IMR-90 (cell line): ENCODE data around the gene CDYL2. TPM values are rescaled to one million over a fixed set of nuclear protein-coding genes. Genes with fewer than 3 reads are reported as not detected.

Experiments
- ATAC-seq: fragments of 200-7000 bp; cut with Tn5 transposase; 2 replicates; pipeline ENCODE4 v1.9.1; 2020; ENCODE audit warnings: low read depth, mild to moderate bottlenecking, moderate library complexity
- BruUV-seq: library from RNA; stranded (reverse); fragments of 400-500 nt; replicated peaks from 2 replicates; lab custom pipeline; 2021; lab: Mats Ljungman, UMichigan
- CTCF ChIA-PET: fragments of 300-600 bp; formaldehyde crosslinking; extraction: SDS; loops from one replicate; lab custom pipeline; 2021; ENCODE audit warnings: antibody characterized with exemption; lab: Yijun Ruan, JAX
- POLR2A ChIA-PET: fragments of 300-600 bp; sonication (Branson Sonifier 250); formaldehyde crosslinking; loops from one replicate; lab custom pipeline; 2022; ENCODE audit warnings: antibody characterized with exemption; ENCODE audit not compliant: unreplicated experiment; lab: Charles Lee
- DNase-seq: peaks from one replicate; pipeline ENCODE4 v3.0.0; 2013
- H2AFZ ChIP-seq: replicated peaks from 2 replicates; pipeline ENCODE3; 2013; ENCODE audit warnings: low read length, mild to moderate bottlenecking; ENCODE audit not compliant: poor library complexity
- H2AK5ac ChIP-seq: 2 replicates; pipeline ENCODE4 v1.6.1; 2013; ENCODE audit warnings: low read depth, low read length, inconsistent platforms
- H2AK9ac ChIP-seq: replicated peaks from 2 replicates; pipeline ENCODE3; 2013; ENCODE audit warnings: mild to moderate bottlenecking, low read depth, low read length, moderate library complexity; ENCODE audit not compliant: poor library complexity
- H2BK120ac ChIP-seq: 2 replicates; pipeline ENCODE4 v1.6.1; 2013; ENCODE audit warnings: low read depth, low read length, inconsistent platforms
- H2BK15ac ChIP-seq: 3 replicates; pipeline ENCODE4 v1.6.1; 2013; ENCODE audit warnings: low read depth, low read length, inconsistent platforms
- H2BK20ac ChIP-seq: 2 replicates; pipeline ENCODE4 v1.6.1; 2013; ENCODE audit warnings: low read depth, mild to moderate bottlenecking, inconsistent platforms, low read length, moderate library complexity
- H2BK5ac ChIP-seq: 2 replicates; pipeline ENCODE4 v1.6.1; 2013; ENCODE audit warnings: mild to moderate bottlenecking, low read depth, low read length, inconsistent platforms; ENCODE audit not compliant: poor library complexity, severe bottlenecking
- H3K14ac ChIP-seq: replicated peaks from 2 replicates; pipeline ENCODE4 v1.6.1; 2013; ENCODE audit warnings: low read depth, low read length, inconsistent platforms
- H3K18ac ChIP-seq: 2 replicates; pipeline ENCODE4 v1.6.1; 2013; ENCODE audit warnings: low read depth, low read length, control low read depth
- H3K23ac ChIP-seq: 2 replicates; pipeline ENCODE4 v1.6.1; 2013; ENCODE audit warnings: low read depth, low read length, inconsistent platforms
- H3K27ac ChIP-seq: 2 replicates; pipeline ENCODE4 v1.5.1; 2013; ENCODE audit warnings: mild to moderate bottlenecking, control low read depth, low read length; ENCODE audit not compliant: insufficient read depth
- H3K27me3 ChIP-seq: 2 replicates; pipeline ENCODE4 v1.6.1; 2013; ENCODE audit warnings: low read length; ENCODE audit not compliant: control insufficient read depth, insufficient read depth
- H3K36me3 ChIP-seq: 2 replicates; pipeline ENCODE4 v1.6.1; 2013; ENCODE audit warnings: low read length, mixed read lengths; ENCODE audit not compliant: control insufficient read depth, insufficient read depth
- H3K4ac ChIP-seq: 2 replicates; pipeline ENCODE4 v1.6.1; 2013; ENCODE audit warnings: low read depth, low read length, inconsistent platforms
- H3K4me1 ChIP-seq: 2 replicates; pipeline ENCODE4 v1.6.1; 2013; ENCODE audit warnings: low read length, mixed read lengths; ENCODE audit not compliant: control insufficient read depth, insufficient read depth
- H3K4me2 ChIP-seq: 2 replicates; pipeline ENCODE4 v1.6.1; 2013; ENCODE audit warnings: low read depth, mild to moderate bottlenecking, control low read depth, low read length, moderate library complexity
- H3K4me3 ChIP-seq: 2 replicates; pipeline ENCODE4 v1.5.1; 2013; ENCODE audit warnings: low read depth, mild to moderate bottlenecking, control low read depth, low read length, moderate library complexity; ENCODE audit not compliant: insufficient read depth
- H3K56ac ChIP-seq: 2 replicates; pipeline ENCODE4 v1.6.1; 2013; ENCODE audit warnings: low read length, inconsistent platforms; ENCODE audit not compliant: insufficient read depth; ENCODE audit errors: extremely low read depth
- H3K79me1 ChIP-seq, 2 experiments: 2 replicates each; pipeline ENCODE4 v1.6.1; 2013; ENCODE audit warnings: low read length in 2 of 2, inconsistent platforms in 1 of 2, low read depth in 1 of 2
- H3K9ac ChIP-seq: 2 replicates; pipeline ENCODE4 v1.6.1; 2013; ENCODE audit warnings: low read depth, low read length, control low read depth
- H3K9me1 ChIP-seq: 2 replicates; pipeline ENCODE4 v1.6.1; 2013; ENCODE audit warnings: low read length, inconsistent platforms; ENCODE audit not compliant: insufficient read depth
- H3K9me3 ChIP-seq: 2 replicates; pipeline ENCODE4 v1.6.1; 2013; ENCODE audit warnings: low read length; ENCODE audit not compliant: control insufficient read depth, insufficient read depth
- H4K20me1 ChIP-seq: 2 replicates; pipeline ENCODE4 v1.6.1; 2013; ENCODE audit warnings: low read length, inconsistent platforms; ENCODE audit not compliant: insufficient read depth
- H4K5ac ChIP-seq: 2 replicates; pipeline ENCODE4 v1.6.1; 2013; ENCODE audit warnings: mild to moderate bottlenecking, low read depth, low read length, control low read depth
- H4K8ac ChIP-seq, 2 experiments: 2 replicates each; pipeline ENCODE4 v1.6.1; 2013; ENCODE audit warnings: low read depth in 2 of 2, low read length in 2 of 2, control low read depth in 1 of 2, inconsistent platforms in 1 of 2
- H4K91ac ChIP-seq: 2 replicates; pipeline ENCODE4 v1.6.1; 2013; ENCODE audit warnings: low read depth, low read length, inconsistent platforms; ENCODE audit not compliant: insufficient read depth
- BHLHE40 ChIP-seq: fragments of 150-350 bp; IDR thresholded peaks from 2 replicates; pipeline ENCODE4 v1.6.1; 2016; ENCODE audit warnings: mild to moderate bottlenecking, low read depth, low read length
- CEBPB ChIP-seq: IDR thresholded peaks from 2 replicates; pipeline ENCODE4 v1.6.1; 2012; ENCODE audit warnings: low read depth, low read length, improper control_type of control experiment
- CHD1 ChIP-seq: IDR thresholded peaks from 2 replicates; pipeline ENCODE4 v1.6.1; 2012; ENCODE audit warnings: low read depth, low read length, improper control_type of control experiment
- MAFK ChIP-seq: IDR thresholded peaks from 2 replicates; pipeline ENCODE4 v1.6.1; 2012; ENCODE audit warnings: low read depth, low read length, improper control_type of control experiment
- MAZ ChIP-seq: IDR thresholded peaks from 2 replicates; pipeline ENCODE4 v1.6.1; 2012; ENCODE audit warnings: low read depth, mild to moderate bottlenecking, low read length, improper control_type of control experiment, moderate library complexity, borderline replicate concordance
- MXI1 ChIP-seq: IDR thresholded peaks from 2 replicates; pipeline ENCODE4 v1.6.1; 2012; ENCODE audit warnings: low read depth, mild to moderate bottlenecking, low read length, moderate library complexity, borderline replicate concordance
- NFE2L2 ChIP-seq: fragments of 150-350 bp; IDR thresholded peaks from 2 replicates; pipeline ENCODE4 v1.6.1; 2016; ENCODE audit warnings: low read depth, mild to moderate bottlenecking, low read length
- POLR2A ChIP-seq: IDR thresholded peaks from 2 replicates; pipeline ENCODE4 v1.6.1; 2012; ENCODE audit warnings: mild to moderate bottlenecking, low read depth, low read length
- RAD21 ChIP-seq: IDR thresholded peaks from 2 replicates; pipeline ENCODE4 v1.6.1; 2012; ENCODE audit warnings: low read length, improper control_type of control experiment
- RCOR1 ChIP-seq: IDR thresholded peaks from 2 replicates; pipeline ENCODE4 v1.6.1; 2012; ENCODE audit warnings: mild to moderate bottlenecking, low read length, improper control_type of control experiment; ENCODE audit not compliant: insufficient replicate concordance
- RFX5 ChIP-seq: IDR thresholded peaks from 2 replicates; pipeline ENCODE4 v1.8.0; 2012; ENCODE audit warnings: low read depth, mild to moderate bottlenecking, low read length, moderate library complexity
- dilution Hi-C: fragments of 300-500 bp; cut with HindIII; formaldehyde crosslinking; loops from one replicate; pipeline ENCODE4 v1.14.3; 2018; ENCODE audit warnings: low sequenced_read_pairs; ENCODE audit not compliant: unreplicated experiment
- in situ Hi-C: fragments of 300-500 bp; cut with MboI; formaldehyde crosslinking; loops from 3 replicates; pipeline ENCODE4 v1.14.3; 2019; ENCODE audit warnings: low sequenced_read_pairs, inconsistent platforms, mixed read lengths
- intact Hi-C: fragments of 100-400 bp; cut with micrococcal nuclease; formaldehyde crosslinking; loops from 2 replicates; pipeline ENCODE4 v1.10.0; 2022
- polyA plus RNA-seq, 3 experiments: library from polyadenylated mRNA; depleted of rRNA; stranded (reverse); fragments of >200 nt; gene quantifications; 2 replicates each; pipeline ENCODE4 v1.2.3, GENCODE V29; 2012; ENCODE audit warnings: low replicate concordance in 1 of 3
- total RNA-seq: library from RNA; depleted of rRNA; stranded (reverse); fragments of >200 nt; gene quantifications from 2 replicates; pipeline ENCODE4 v1.2.3, GENCODE V29; 2012
- TF ChIP-seq, protein P1 (sequence below): conservative IDR thresholded peaks from 2 replicates; pipeline ENCODE4 v1.5.1; 2012; ENCODE audit warnings: mild to moderate bottlenecking, low read depth, low read length, improper control_type of control experiment
- TF ChIP-seq, protein P2 (sequence below): fragments of 150-350 bp; IDR thresholded peaks from 2 replicates; pipeline ENCODE4 v1.6.1; 2017; ENCODE audit warnings: mild to moderate bottlenecking, antibody characterized with exemption, low read length, low read depth

The CDYL2 gene
- total and polyA plus RNA-seq, 2 of the 4 experiments (the other 2 are of a cell fraction) = 1.2 to 3.9 TPM

DNA sequence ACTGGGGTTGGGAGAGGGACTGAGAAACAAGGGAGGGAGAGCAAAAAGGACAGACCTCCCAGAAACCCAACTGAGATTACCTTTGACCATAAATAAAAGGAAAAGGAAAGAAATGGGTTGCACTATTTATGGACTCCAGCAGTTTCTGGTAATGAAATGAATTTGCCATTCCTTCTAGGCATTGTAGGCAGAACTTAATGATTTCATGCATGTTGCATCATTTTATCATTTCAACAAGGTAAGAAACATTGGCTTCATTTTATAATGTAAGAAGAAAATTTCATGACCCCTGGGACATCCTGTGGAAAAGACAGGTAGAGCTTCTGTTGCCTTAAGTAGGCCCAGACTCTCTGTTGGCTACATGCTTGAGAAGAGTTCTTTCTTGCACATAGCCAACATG, 8.2 kb upstream of the CDYL2 start:
- H2AK9ac ChIP-seq = no peak overlapping the region
- no peaks in the 10 kb centered on the region for H4K20me1 ChIP-seq
- H3K4ac ChIP-seq = no peak overlapping the region
- no peak overlapping the region for H4K8ac ChIP-seq
- H2BK15ac ChIP-seq = no peak overlapping the region
- no peak overlapping the region for H3K9ac ChIP-seq
- H3K18ac ChIP-seq = no peak overlapping the region
- no peak overlapping the region for H2BK20ac ChIP-seq
- H4K5ac ChIP-seq = no peak overlapping the region
- H2BK120ac ChIP-seq = no peak overlapping the region
- H3K36me3 ChIP-seq = no peaks in the 10 kb centered on the region
- DNase-seq (no peak), ATAC-seq (no peak)
- H3K14ac ChIP-seq = no peak overlapping the region
- dilution Hi-C loops = no loop called here
- no peak overlapping the region for H3K56ac ChIP-seq
- POLR2A ChIA-PET = no interaction called here
- no peaks in the 10 kb centered on the region for H3K79me1 ChIP-seq
- no peaks in the 10 kb centered on the region for H3K4me1 ChIP-seq
- no peak overlapping the region for H3K4me3 ChIP-seq
- H2AFZ ChIP-seq = no peak overlapping the region
- H4K91ac ChIP-seq = no peak overlapping the region
- in situ Hi-C loops = loop anchor here (25.0 kb wide), 1 partner anchor 275 kb away; the partner anchor contains the start of gene DYNLRB2
- no TSS peak for BruUV-seq
- H3K27ac ChIP-seq = no peak overlapping the region
- no peaks in the 10 kb centered on the region for H3K9me1 ChIP-seq
- no peaks in the 10 kb centered on the region for H3K27me3 ChIP-seq
- intact Hi-C loops = no loop called here
- no peak overlapping the region for H2BK5ac ChIP-seq
- no peak overlapping the region for H2AK5ac ChIP-seq
- no peak overlapping the region for H3K4me2 ChIP-seq
- no peaks in the 10 kb centered on the region for H3K9me3 ChIP-seq
- H3K23ac ChIP-seq = no peak overlapping the region
- CTCF ChIA-PET = interaction anchor here (0.6 kb wide), 1 partner anchor 13 kb away, joined by 3 read pairs; no protein-coding TSS in a partner anchor
- no peak for TF ChIP-seq CHD1
- TF ChIP-seq RFX5 = no peak
- TF ChIP-seq BHLHE40 = no peak
- no peak for TF ChIP-seq RCOR1
- no peak for TF ChIP-seq NFE2L2
- no peak for TF ChIP-seq MAZ
- TF ChIP-seq CEBPB = no peak
- TF ChIP-seq POLR2A = no peak
- TF ChIP-seq MAFK = no peak
- TF ChIP-seq, protein P1, sequence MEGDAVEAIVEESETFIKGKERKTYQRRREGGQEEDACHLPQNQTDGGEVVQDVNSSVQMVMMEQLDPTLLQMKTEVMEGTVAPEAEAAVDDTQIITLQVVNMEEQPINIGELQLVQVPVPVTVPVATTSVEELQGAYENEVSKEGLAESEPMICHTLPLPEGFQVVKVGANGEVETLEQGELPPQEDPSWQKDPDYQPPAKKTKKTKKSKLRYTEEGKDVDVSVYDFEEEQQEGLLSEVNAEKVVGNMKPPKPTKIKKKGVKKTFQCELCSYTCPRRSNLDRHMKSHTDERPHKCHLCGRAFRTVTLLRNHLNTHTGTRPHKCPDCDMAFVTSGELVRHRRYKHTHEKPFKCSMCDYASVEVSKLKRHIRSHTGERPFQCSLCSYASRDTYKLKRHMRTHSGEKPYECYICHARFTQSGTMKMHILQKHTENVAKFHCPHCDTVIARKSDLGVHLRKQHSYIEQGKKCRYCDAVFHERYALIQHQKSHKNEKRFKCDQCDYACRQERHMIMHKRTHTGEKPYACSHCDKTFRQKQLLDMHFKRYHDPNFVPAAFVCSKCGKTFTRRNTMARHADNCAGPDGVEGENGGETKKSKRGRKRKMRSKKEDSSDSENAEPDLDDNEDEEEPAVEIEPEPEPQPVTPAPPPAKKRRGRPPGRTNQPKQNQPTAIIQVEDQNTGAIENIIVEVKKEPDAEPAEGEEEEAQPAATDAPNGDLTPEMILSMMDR = no peak
- no peak for TF ChIP-seq MXI1
- TF ChIP-seq, protein P2, sequence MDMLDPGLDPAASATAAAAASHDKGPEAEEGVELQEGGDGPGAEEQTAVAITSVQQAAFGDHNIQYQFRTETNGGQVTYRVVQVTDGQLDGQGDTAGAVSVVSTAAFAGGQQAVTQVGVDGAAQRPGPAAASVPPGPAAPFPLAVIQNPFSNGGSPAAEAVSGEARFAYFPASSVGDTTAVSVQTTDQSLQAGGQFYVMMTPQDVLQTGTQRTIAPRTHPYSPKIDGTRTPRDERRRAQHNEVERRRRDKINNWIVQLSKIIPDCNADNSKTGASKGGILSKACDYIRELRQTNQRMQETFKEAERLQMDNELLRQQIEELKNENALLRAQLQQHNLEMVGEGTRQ = no peak
- TF ChIP-seq RAD21 = no peak
